NCI-H69 (cell line): ENCODE measurements around the gene DGKI.
A peak's percentile ranks its signal among the peaks of the same experiment; 100 is the strongest.
"Not testable (repeated sequence)": the region's sequence is repeated elsewhere in the genome, so short reads cannot be mapped to it uniquely, and the experiment has no call there.

Experiments used
- DNase-seq: peaks from one replicate; lab custom pipeline; 2025; lab: John Stamatoyannopoulos, UW

DGKI gene

GRCh38 chr7:137835486-137836112 lies 11.2 kb downstream of the DGKI start:
- DNase-seq, result no peak

DNA sequence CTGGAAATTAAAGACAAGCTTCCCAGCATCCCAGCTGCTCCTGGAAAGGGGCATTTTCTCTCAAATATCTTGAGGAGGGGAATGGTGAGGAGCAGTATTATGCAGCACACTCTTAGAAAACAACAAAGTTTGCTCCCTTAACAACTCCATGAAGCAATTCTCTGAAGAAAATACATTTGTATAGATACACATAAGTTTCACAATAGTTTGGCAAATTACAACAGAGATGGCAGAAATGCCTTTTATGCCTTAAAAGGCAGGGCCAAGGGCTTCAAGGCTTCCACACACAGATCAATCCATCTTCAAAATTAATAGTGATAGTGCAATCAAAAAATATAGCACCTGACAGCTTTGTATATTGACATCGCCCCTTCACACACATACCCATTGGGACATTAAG lies 12.2 kb downstream of the DGKI start:
- no peak for DNase-seq

DNA sequence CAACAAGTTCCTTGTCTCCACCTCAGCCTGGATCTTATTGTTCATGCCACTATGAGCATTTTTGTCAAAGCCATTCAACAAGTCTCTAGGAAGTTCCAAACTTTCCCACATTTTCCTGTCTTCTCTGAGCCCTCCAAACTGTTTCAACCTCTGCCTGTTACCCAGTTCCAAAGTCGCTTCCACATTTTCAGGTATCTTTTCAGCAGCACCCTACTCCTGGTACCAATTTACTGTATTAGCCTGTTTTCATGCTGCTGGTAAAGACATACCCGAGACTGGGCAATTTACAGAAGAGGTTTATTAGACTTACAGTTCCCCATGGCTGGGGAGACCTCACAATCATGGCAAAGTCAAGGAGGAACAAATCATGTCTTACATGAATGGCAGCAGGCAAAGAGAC lies 13.8 kb downstream of the DGKI start:
- not testable (repeated sequence) for DNase-seq

GRCh38 chr7:137832382-137832781 lies 14.4 kb downstream of the DGKI start:
- DNase-seq, result no peak

DNA sequence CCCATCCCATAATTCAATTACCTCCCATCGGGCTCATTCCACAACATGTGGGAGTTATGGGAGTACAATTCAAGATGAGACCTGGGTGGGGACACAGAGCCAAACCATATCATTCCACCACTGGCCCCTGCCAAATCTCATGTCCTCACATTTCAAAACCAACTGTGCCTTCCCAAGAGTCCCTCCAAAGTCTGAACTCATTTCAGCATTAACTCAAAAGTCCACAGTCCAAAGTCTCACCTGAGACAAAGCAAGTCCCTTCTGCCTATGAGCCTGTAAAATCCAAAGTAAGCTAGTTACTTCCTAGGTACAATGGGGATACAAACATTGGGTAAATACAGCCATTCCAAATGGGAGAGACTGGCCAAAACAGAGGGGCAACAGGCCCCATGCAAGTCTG lies 15.2 kb downstream of the DGKI start:
- DNase-seq, result not testable (repeated sequence)

GRCh38 chr7:137829337-137829992 lies 17.3 kb downstream of the DGKI start:
- DNase-seq, result no peak

DNA sequence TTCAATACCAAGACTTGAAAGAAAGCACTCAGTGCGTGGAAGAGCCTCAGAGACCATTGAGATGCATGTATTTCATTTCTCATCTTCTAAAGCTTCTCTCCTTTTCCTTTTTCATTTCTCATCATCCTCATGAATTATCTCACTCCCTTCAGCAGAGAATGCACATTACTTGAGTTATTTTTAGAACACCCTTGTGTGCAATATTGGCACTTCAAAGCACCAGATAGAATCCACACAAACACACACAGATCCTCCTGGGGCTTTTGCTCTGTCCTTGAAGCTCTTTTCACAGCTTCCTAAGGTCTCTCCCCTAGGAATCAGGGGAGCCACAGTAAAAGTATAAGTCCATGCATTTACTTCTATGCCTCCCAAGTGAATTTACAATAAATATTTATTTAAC lies 18.3 kb downstream of the DGKI start:
- no peak for DNase-seq

DNA sequence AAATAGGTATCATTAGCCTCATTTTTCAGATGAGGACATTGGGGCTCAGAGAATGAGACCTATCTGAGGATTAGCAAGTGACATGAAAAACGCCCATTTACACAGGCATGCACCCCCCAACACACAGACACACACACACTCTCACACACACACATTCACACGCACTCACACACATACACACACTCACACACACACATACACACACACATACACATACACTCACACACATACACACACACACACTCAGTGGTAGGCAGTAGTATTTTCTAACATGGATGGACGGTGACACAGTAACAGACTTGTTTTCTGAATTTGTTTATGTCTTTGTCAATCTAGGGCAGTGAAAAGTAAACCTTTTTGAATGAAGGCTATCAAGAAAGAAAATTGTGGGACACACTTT lies 21.3 kb downstream of the DGKI start:
- DNase-seq, result no peak

DNA sequence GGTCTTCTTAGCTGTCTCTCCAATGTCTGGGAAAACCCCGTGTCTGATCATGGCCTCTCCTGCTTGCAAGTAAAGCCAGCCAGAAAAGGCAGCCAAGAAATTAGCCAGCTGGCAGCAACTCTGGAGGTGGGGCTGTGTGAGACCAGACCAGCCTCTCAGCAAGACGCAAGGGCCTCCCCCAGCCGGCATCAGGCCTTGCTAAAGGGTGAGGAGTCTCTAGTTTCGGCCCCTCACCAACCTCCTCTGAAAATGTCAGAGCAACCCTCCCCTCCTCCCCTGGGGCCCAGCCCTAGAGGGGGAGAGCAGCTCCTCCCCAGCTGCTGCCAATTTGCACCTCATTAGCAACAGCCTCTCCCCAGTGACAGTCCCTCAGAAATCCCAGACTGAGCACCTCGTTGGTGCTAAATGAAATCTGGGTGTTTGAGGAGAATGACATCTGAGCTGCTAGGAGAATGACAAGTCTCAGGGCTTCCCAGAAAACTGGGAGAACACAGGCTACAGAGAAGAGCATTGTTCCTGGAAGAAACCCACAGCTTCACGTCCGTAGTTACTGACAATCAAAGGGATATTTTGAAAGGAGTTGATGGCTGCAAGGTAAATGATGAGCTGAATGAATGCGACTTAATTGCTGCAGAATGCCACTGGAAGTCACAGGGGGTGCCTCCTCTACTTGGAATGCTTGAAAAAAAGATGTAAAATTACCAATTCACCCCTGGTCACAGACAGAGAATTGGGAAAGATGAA lies 25.9 kb downstream of the DGKI start:
- peak; percentile 76 for DNase-seq

GRCh38 chr7:137820156-137820555 lies 26.6 kb downstream of the DGKI start:
- peak; percentile 46 for DNase-seq

DNA sequence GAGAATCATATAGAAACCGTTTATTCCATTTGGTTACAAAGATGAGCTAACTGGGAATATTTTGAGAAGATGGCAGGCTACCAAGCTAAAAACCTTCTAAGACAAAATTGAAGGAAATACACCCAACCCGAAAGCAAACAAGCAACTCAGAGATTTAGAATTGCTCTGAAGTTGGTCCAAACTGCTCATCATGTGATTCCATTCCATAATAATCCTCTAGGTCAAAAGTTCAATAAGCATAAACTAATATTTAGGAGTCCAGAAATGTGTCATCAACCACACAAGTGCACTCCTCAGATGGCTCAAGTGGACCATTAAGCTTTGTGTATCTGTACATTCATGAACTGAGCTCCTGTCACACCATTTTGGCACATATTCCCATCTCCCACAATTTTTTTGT lies 28.7 kb downstream of the DGKI start:
- DNase-seq, result no peak

- no peak for DNase-seq
Measured at GRCh38 chr7:137816696-137817320, 30.0 kb downstream of the DGKI start.

- DNase-seq, result no peak
Measured at GRCh38 chr7:137813541-137813940, 33.2 kb downstream of the DGKI start.

DNA sequence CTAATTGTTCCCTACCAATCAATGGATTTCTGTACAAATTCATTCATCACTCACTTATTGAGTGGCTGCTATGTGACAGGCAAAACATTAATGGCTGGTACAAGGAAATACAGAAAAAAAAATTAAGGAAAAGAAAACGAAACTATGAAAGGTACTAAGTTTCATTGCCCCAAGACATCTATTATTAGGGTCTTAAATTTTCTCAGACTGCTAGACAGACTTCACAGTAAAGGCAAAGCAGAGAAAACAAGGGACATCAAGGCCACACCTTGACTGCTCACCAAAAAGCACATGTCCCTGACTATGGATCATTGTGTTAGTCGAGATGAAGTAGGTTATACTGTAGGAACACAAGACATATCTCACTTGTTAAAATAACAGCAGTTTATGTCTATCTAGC lies 36.5 kb downstream of the DGKI start:
- DNase-seq, result no peak

DNA sequence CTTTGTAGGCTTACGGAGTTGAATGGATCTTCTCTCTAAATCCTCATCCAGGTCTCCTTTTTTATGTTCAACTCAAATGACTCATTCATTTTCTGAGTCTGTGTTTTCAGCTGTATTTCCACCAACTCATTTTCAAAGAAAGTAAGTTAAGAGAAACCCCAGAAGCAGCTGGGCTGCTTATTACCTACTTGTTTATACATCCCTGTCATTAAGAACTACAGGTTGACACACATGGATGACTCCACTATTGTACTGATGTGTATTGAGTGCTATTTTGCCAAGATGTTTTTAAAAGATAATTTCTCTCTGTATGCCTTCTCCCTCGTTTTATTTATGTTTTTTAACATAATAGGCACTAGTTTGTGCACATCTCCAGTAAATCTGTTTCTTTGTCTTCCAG lies 41.9 kb downstream of the DGKI start:
- peak; percentile 71 for DNase-seq

DNA sequence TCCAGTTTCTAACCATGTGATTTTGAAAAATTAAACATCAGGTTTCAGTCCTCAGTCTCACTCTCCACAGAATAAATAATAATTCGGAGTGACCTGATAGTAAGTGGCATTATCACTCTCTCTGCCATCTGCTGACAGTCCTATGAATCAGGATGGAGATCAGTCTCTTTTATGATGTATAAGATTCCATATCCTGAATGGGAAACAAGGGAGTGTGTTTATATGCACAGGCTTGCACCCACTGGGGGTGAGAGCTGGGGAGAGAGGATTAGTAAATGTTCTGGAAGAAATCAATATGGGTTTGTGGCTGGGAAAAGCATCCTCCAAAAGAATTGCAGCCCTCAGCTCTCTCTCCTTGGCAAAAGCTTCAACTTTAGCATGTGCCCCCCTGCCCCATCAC lies 45.3 kb downstream of the DGKI start:
- no peak for DNase-seq

- DNase-seq, result no peak
Measured at GRCh38 chr7:137801003-137801402, 45.8 kb downstream of the DGKI start.

- no peak for DNase-seq
Measured at GRCh38 chr7:137798073-137798763, 48.6 kb downstream of the DGKI start.

GRCh38 chr7:137795211-137795610 lies 51.6 kb downstream of the DGKI start:
- no peak for DNase-seq

GRCh38 chr7:137791930-137792329 lies 54.8 kb downstream of the DGKI start:
- DNase-seq, result peak; percentile 5

- DNase-seq, result no peak
Measured at GRCh38 chr7:137790828-137791227, 55.9 kb downstream of the DGKI start.

GRCh38 chr7:137789215-137789882 lies 57.4 kb downstream of the DGKI start:
- no peak for DNase-seq
